ENCODE results near the gene B9D2. TPM values are rescaled to one million over a fixed set of nuclear protein-coding genes. Genes with fewer than 3 reads are reported as not detected.

Gene B9D2
- total RNA-seq, 1 experiment from 2014 or later, result 7.3 TPM

DNA sequence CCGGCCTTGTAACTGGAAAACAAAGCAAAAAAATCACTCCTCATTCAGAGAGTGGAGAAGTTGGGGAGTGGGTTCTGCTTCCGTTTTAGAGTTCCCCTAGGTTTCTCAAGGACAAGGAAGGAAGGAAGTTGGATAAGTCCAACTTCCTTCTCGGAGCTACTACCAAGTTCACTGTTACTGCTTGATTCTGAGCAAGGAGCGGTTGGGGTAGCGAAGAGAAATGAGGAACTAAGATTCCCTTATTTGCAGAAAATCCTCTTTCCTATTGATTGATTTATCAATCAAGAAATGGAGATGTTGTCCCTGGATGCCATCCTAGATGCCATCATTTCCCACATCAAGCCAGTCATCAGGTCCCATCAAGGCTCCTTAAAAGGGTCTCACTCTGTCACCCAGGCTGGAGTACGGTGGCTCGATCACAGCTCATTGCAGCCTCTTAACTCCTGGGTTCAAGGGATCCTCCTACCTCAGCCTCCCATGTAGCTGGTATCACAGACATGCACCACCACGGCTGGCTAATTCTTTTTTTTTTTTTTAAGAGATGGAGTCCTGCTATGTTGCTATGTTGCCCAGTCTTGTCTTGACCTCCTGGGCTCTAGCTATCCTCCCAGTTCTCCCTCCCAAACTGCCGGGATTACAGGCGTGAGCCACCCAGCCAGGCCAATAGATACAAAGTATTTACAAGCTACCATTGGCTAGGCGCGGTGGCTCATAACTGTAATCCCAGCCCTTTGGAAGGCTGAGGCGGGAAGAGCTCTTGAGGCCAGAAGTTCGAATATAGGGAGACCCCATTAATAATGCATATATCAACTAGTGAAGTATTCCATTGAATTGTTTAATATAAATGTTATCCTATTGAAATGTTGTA lies 809 bp upstream of the B9D2 start:
- Histone ChIP-seq H3K4me2 (ENCODE audit: low read length) (peak overlapping the region; percentile 89), H3K27ac (ENCODE audit: low read depth, low read length) (peak overlapping the region; percentile 89), H3K9me2 (ENCODE audit: insufficient read depth) (no peaks in the 10 kb centered on the region), H2AFZ (ENCODE audit: low read depth, low read length, poor library complexity, severe bottlenecking) (no peak overlapping the region), H3K9ac (ENCODE audit: low read length) (peak overlapping the region; percentile 77), H3K36me3 (ENCODE audit: control insufficient read depth in 1 of 2, insufficient read depth in 2 of 2, low read length in 2 of 2) (no peaks in the 10 kb centered on the region), H3K79me2 (ENCODE audit: insufficient read depth, low read length) (peaks cover 12% of the 10 kb centered on the region; the same call in 1 of the 2 replicates), H3K27me3 (ENCODE audit: insufficient read depth, low read length) (no peaks in the 10 kb centered on the region), H3K4me3 (replicated peaks in 1 of 2; ENCODE audit: low read depth in 1 of 2, low read length in 2 of 2) (peak overlapping the region; percentile 69 to 70), H3K9me3 (ENCODE audit: control insufficient read depth in 1 of 2, insufficient read depth in 1 of 2, low read depth in 1 of 2, low read length in 2 of 2) (no peaks in the 10 kb centered on the region), H3K4me1 (ENCODE audit: control insufficient read depth in 1 of 2, insufficient read depth in 2 of 2, low read length in 2 of 2) (peaks cover 8 to 45% of the 10 kb centered on the region in 2 experiments; a peak in 3 of 4 replicates), H4K20me1 (ENCODE audit: insufficient read depth) (no peaks in the 10 kb centered on the region)
- ATAC-seq, result 0 out of 2 replicates have a peak, but pooled peaks have one; percentile 1
- ChIA-PET RAD21 (ENCODE audit: low non-redundant PET in 1 of 2, low total read pairs in 2 of 2, uncharacterized antibody in 2 of 2, unreplicated experiment in 2 of 2) (interaction anchor here in 1 of 2 experiments (1.1 kb wide), 1 partner anchor 12 kb away, joined by 4 read pairs; no protein-coding TSS in a partner anchor), POLR2A (interaction anchor here (0.9 to 2.1 kb wide), 7 partner anchors 9 to 519 kb away, joined by 3 to 13 read pairs (median 4); partner anchors contain the start of gene DMAC2), CTCF (interaction anchor here (1.0 to 3.3 kb wide), 9 partner anchors 8 to 206 kb away, joined by 3 to 54 read pairs (median 6); partner anchors contain the start of genes DMAC2 and TGFB1)
- intact Hi-C loops (cut with micrococcal nuclease), result no loop called here
- no peak for TF ChIP-seq SP1 (IDR thresholded peaks at IDR 0.05; ENCODE audit: low read depth)
- 0 out of 2 replicates have a peak, but pooled peaks have one; percentile 9 for TF ChIP-seq ZFX (IDR thresholded peaks at IDR 0.05)
- BruUV-seq (replicated peaks), result no TSS peak
- no peak for DNase-seq (ENCODE audit: low read depth, low spot score)

DNA sequence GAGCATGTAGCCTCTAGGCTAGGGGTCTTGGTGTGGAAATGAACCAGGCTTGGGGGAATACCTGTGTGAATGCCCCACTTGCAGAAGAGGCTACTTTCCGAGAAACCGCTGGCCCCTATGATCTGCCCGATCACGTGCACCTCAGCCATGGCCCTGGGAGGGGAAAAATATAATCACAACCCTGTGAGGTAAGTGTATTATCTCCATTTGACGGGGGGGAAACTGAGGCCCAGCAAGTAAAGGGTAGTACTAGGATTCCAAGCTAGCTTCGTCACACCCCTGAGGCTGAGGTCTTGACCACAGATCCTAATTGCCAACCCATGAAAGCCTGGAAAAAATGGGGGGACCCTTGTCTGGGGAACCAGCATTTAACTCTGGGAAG lies 587 bp downstream of the B9D2 start:
- Histone ChIP-seq H4K20me1 (ENCODE audit: insufficient read depth) (no peaks in the 10 kb centered on the region), H2AFZ (ENCODE audit: low read depth, low read length, poor library complexity, severe bottlenecking) (no peak overlapping the region), H3K27me3 (ENCODE audit: insufficient read depth, low read length) (no peaks in the 10 kb centered on the region), H3K9me2 (ENCODE audit: insufficient read depth) (no peaks in the 10 kb centered on the region), H3K4me1 (ENCODE audit: control insufficient read depth in 1 of 2, insufficient read depth in 2 of 2, low read length in 2 of 2) (peaks cover 8 to 44% of the 10 kb centered on the region in 2 experiments; a peak in 3 of 4 replicates), H3K36me3 (ENCODE audit: control insufficient read depth in 1 of 2, insufficient read depth in 2 of 2, low read length in 2 of 2) (no peaks in the 10 kb centered on the region), H3K79me2 (ENCODE audit: insufficient read depth, low read length) (peaks cover 12% of the 10 kb centered on the region; the same call in 1 of the 2 replicates), H3K4me3 (replicated peaks in 1 of 2; ENCODE audit: low read depth in 1 of 2, low read length in 2 of 2) (peak overlapping the region; percentile 69 to 70), H3K9me3 (ENCODE audit: control insufficient read depth in 1 of 2, insufficient read depth in 1 of 2, low read depth in 1 of 2, low read length in 2 of 2) (no peaks in the 10 kb centered on the region), H3K27ac (ENCODE audit: low read depth, low read length) (peak overlapping the region; percentile 89), H3K9ac (ENCODE audit: low read length) (peak overlapping the region; percentile 77), H3K4me2 (ENCODE audit: low read length) (peak overlapping the region; percentile 89)
- ATAC-seq (no peak), DNase-seq (ENCODE audit: low read depth, low spot score) (no peak)
- intact Hi-C loops (cut with micrococcal nuclease), result no loop called here
- POLR2A ChIA-PET, result interaction anchor here (0.9 to 2.1 kb wide), 6 partner anchors 8 to 521 kb away, joined by 3 to 13 read pairs (median 4); partner anchors contain the start of gene DMAC2
- CTCF ChIA-PET, result interaction anchor here (1.1 to 3.3 kb wide), 6 partner anchors 10 to 207 kb away, joined by 3 to 54 read pairs (median 5); partner anchors contain the start of gene TGFB1
- BruUV-seq (replicated peaks), result TSS peak; percentile 79
- RAD21 ChIA-PET (ENCODE audit: low non-redundant PET in 1 of 2, low total read pairs in 2 of 2, uncharacterized antibody in 2 of 2, unreplicated experiment in 2 of 2), result no interaction called here
- TF ChIP-seq, protein P1, sequence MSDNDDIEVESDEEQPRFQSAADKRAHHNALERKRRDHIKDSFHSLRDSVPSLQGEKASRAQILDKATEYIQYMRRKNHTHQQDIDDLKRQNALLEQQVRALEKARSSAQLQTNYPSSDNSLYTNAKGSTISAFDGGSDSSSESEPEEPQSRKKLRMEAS (IDR thresholded peaks at IDR 0.05), result no peak
- TF ChIP-seq POLR2A (IDR thresholded peaks at IDR 0.05; ENCODE audit: borderline replicate concordance, extremely low read depth, insufficient read depth, insufficient read length) (no peak), SIN3A (IDR thresholded peaks at IDR 0.05; ENCODE audit: low read depth) (no peak), POLR2AphosphoS5 (IDR thresholded peaks at IDR 0.05; ENCODE audit: low read depth, low read length) (no peak), CBX3 (IDR thresholded peaks at IDR 0.05; ENCODE audit: low read depth) (no peak), REST (IDR thresholded peaks at IDR 0.05; ENCODE audit: low read depth) (no peak)
- TF ChIP-seq, protein P2, sequence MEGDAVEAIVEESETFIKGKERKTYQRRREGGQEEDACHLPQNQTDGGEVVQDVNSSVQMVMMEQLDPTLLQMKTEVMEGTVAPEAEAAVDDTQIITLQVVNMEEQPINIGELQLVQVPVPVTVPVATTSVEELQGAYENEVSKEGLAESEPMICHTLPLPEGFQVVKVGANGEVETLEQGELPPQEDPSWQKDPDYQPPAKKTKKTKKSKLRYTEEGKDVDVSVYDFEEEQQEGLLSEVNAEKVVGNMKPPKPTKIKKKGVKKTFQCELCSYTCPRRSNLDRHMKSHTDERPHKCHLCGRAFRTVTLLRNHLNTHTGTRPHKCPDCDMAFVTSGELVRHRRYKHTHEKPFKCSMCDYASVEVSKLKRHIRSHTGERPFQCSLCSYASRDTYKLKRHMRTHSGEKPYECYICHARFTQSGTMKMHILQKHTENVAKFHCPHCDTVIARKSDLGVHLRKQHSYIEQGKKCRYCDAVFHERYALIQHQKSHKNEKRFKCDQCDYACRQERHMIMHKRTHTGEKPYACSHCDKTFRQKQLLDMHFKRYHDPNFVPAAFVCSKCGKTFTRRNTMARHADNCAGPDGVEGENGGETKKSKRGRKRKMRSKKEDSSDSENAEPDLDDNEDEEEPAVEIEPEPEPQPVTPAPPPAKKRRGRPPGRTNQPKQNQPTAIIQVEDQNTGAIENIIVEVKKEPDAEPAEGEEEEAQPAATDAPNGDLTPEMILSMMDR (IDR thresholded peaks at IDR 0.05 in 2 of 3, conservative IDR thresholded peaks at IDR 0.05 in 1 of 3; ENCODE audit: borderline replicate concordance in 1 of 3, insufficient read depth in 1 of 3, low read depth in 2 of 3, low read length in 2 of 3), result no peak
